Mammary epithelial cell (primary cell): Measurements from ENCODE around the gene ATP5PD.

Experiments used
- EZH2 ChIP-seq: IDR thresholded peaks from 2 replicates; pipeline ENCODE4 v1.6.1; 2012; ENCODE audit warnings: low read length, inconsistent platforms, borderline replicate concordance
- TF ChIP-seq, protein P1 (sequence below), 2 donors: IDR thresholded peaks in 1 of 2; conservative IDR thresholded peaks in 1 of 2; 2 replicates each; pipeline ENCODE4 v1.5.1; 2011 to 2012; ENCODE audit warnings: inconsistent platforms in 2 of 2, low read length in 2 of 2, mild to moderate bottlenecking in 2 of 2, control low read depth in 1 of 2, low read depth in 1 of 2; ENCODE audit not compliant: insufficient read depth in 1 of 2; ENCODE audit errors: extremely low read depth in 1 of 2

- TF ChIP-seq, protein P1, sequence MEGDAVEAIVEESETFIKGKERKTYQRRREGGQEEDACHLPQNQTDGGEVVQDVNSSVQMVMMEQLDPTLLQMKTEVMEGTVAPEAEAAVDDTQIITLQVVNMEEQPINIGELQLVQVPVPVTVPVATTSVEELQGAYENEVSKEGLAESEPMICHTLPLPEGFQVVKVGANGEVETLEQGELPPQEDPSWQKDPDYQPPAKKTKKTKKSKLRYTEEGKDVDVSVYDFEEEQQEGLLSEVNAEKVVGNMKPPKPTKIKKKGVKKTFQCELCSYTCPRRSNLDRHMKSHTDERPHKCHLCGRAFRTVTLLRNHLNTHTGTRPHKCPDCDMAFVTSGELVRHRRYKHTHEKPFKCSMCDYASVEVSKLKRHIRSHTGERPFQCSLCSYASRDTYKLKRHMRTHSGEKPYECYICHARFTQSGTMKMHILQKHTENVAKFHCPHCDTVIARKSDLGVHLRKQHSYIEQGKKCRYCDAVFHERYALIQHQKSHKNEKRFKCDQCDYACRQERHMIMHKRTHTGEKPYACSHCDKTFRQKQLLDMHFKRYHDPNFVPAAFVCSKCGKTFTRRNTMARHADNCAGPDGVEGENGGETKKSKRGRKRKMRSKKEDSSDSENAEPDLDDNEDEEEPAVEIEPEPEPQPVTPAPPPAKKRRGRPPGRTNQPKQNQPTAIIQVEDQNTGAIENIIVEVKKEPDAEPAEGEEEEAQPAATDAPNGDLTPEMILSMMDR (conservative IDR thresholded peaks at IDR 0.05 in 1 of 2, IDR thresholded peaks at IDR 0.05 in 1 of 2; ENCODE audit: extremely low read depth in 1 of 2, insufficient read depth in 1 of 2, low read depth in 1 of 2, low read length in 2 of 2) = no peak
- TF ChIP-seq EZH2 = no peak
These were observed 21.9 kb downstream of the ATP5PD start for GRCh38 chr17:75024686-75025397.
